B cell (primary cell): Measurements from ENCODE around the gene FBXO48. TPM values are rescaled to one million over a fixed set of nuclear protein-coding genes. Genes with fewer than 3 reads are reported as not detected.

ENCODE experiments used
- ATAC-seq: fragments of 200-7000 bp; cut with Tn5 transposase; one replicate; pipeline ENCODE4 v1.10.0; 2021; ENCODE audit warnings: low read depth, mild to moderate bottlenecking, moderate number of reproducible peaks, moderate library complexity
- CTCF ChIA-PET: fragments of 350-600 bp; sonication (Branson Sonifier 250); formaldehyde crosslinking; loops from one replicate; lab custom pipeline; 2021; ENCODE audit warnings: antibody characterized with exemption, inconsistent platforms; lab: Charles Lee
- POLR2A ChIA-PET: fragments of 350-600 bp; sonication (Branson Sonifier 250); formaldehyde crosslinking; loops from one replicate; lab custom pipeline; 2021; ENCODE audit warnings: antibody characterized with exemption; lab: Charles Lee
- DNase-seq: peaks from one replicate; pipeline ENCODE4 v3.0.0; 2013
- H2AFZ ChIP-seq: 2 replicates; pipeline ENCODE4 v1.6.1; 2012; ENCODE audit warnings: mild to moderate bottlenecking, low read depth, low read length; ENCODE audit not compliant: insufficient read depth, poor library complexity, severe bottlenecking
- H3K27ac ChIP-seq, 2 donors: 1 replicate in 1 of 2; 2 replicates in 1 of 2; pipeline ENCODE4 v1.5.1; 2012 to 2013; ENCODE audit warnings: low read length in 2 of 2, mild to moderate bottlenecking in 2 of 2, moderate library complexity in 1 of 2
- H3K27me3 ChIP-seq, 4 experiments: fragments of 200-600 bp in 1 of 4; sonication (generic) in 1 of 4; replicated peaks in 1 of 4; 1 replicate in 2 of 4; 2 replicates in 2 of 4; pipeline versions ENCODE4 v1.6.1 to v1.7.0; 2013 to 2016; ENCODE audit warnings: low read length in 3 of 4, mild to moderate bottlenecking in 2 of 4, mixed read lengths in 1 of 4, moderate library complexity in 1 of 4; ENCODE audit not compliant: insufficient read depth in 4 of 4, control insufficient read depth in 3 of 4; ENCODE audit errors: control extremely low read depth in 1 of 4
- H3K36me3 ChIP-seq, 2 experiments: replicated peaks in 1 of 2; 1 replicate in 1 of 2; 2 replicates in 1 of 2; pipeline versions ENCODE4 v1.6.1 to v1.7.1; 2013; ENCODE audit warnings: low read length in 1 of 2; ENCODE audit not compliant: insufficient read depth in 2 of 2, control insufficient read depth in 1 of 2; ENCODE audit errors: control extremely low read depth in 1 of 2, extremely low read depth in 1 of 2
- H3K4me1 ChIP-seq, 2 donors: fragments of 200-600 bp in 1 of 2; sonication (generic) in 1 of 2; 1 replicate in 1 of 2; 2 replicates in 1 of 2; pipeline versions ENCODE4 v1.5.1 to v1.6.1; 2013 to 2017; ENCODE audit warnings: low read length in 2 of 2; ENCODE audit not compliant: control insufficient read depth in 2 of 2, insufficient read depth in 2 of 2
- H3K4me2 ChIP-seq: replicated peaks from 2 replicates; pipeline ENCODE3; 2012; ENCODE audit warnings: mild to moderate bottlenecking, low read depth, low read length; ENCODE audit not compliant: poor library complexity, severe bottlenecking
- H3K4me3 ChIP-seq, 5 experiments: fragments of 200-600 bp in 1 of 5; sonication (generic) in 1 of 5; 1 replicate in 3 of 5; 2 replicates in 2 of 5; pipeline versions ENCODE4 v1.5.1 to v1.7.0; 2011 to 2016; ENCODE audit warnings: low read length in 4 of 5, mild to moderate bottlenecking in 4 of 5, low read depth in 2 of 5, control low read depth in 1 of 5, moderate library complexity in 1 of 5; ENCODE audit not compliant: insufficient read depth in 1 of 5; ENCODE audit errors: control extremely low read depth in 1 of 5, extremely low read depth in 1 of 5
- H3K79me2 ChIP-seq: fragments of 200-600 bp; sonication (generic); one replicate; pipeline ENCODE4 v1.6.0; 2016; ENCODE audit warnings: low read length; ENCODE audit not compliant: control insufficient read depth, insufficient read depth
- H3K9ac ChIP-seq: fragments of 200-600 bp; sonication (generic); 2 replicates; pipeline ENCODE4 v1.6.1; 2017; ENCODE audit warnings: mild to moderate bottlenecking, low read length, moderate library complexity
- H3K9me3 ChIP-seq, 3 donors: one replicate each; pipeline versions ENCODE4 v1.6.1 to v1.7.1; 2013; ENCODE audit warnings: low read length in 2 of 3; ENCODE audit not compliant: control insufficient read depth in 2 of 3, insufficient read depth in 1 of 3; ENCODE audit errors: control extremely low read depth in 1 of 3
- H4K20me1 ChIP-seq: 2 replicates; pipeline ENCODE4 v1.6.0; 2012; ENCODE audit warnings: mild to moderate bottlenecking, low read length; ENCODE audit not compliant: insufficient read depth, control insufficient read depth, poor library complexity, severe bottlenecking
- H3K27ac Mint-ChIP-seq: one replicate; pipeline ENCODE4 v1.8.0; 2021; ENCODE audit warnings: mixed read lengths
- H3K27me3 Mint-ChIP-seq: one replicate; pipeline ENCODE4 v1.8.0; 2021; ENCODE audit warnings: mixed read lengths
- H3K4me1 Mint-ChIP-seq: one replicate; pipeline ENCODE4 v1.8.0; 2021; ENCODE audit warnings: mixed read lengths
- H3K4me3 Mint-ChIP-seq: one replicate; pipeline ENCODE4 v1.8.0; 2021; ENCODE audit warnings: mixed read lengths
- H3K9me3 Mint-ChIP-seq: one replicate; pipeline ENCODE4 v1.8.0; 2022; ENCODE audit warnings: mixed read lengths; ENCODE audit not compliant: insufficient read depth
- CTCF ChIP-seq: fragments of 200-600 bp; IDR thresholded peaks from one replicate; pipeline ENCODE4 v1.8.0; 2022; ENCODE audit warnings: antibody characterized with exemption, mild to moderate bottlenecking
- EZH2 ChIP-seq: IDR thresholded peaks from 2 replicates; pipeline ENCODE4 v1.6.1; 2012; ENCODE audit warnings: borderline replicate concordance, low read depth, mild to moderate bottlenecking, moderate library complexity, low read length; ENCODE audit not compliant: insufficient read depth, poor library complexity, severe bottlenecking
- WGBS: methylation state at CpG from one replicate; pipeline ENCODE4 v1.1.5; 2013; ENCODE audit warnings: missing lambda C conversion rate; ENCODE audit not compliant: insufficient coverage; 5-methylcytosine and 5-hydroxymethylcytosine counted together
- intact Hi-C: fragments of 100-400 bp; cut with micrococcal nuclease; formaldehyde crosslinking; loops from one replicate; pipeline ENCODE4 v1.10.0; 2022
- polyA plus RNA-seq: library from polyadenylated mRNA; depleted of rRNA; stranded (reverse); fragments of >200 nt; gene quantifications from 2 replicates; pipeline ENCODE4 v1.2.3, GENCODE V29; 2012
- total RNA-seq, 2 donors: library from RNA; stranded (reverse); fragments of 120-200 nt in 1 of 2; gene quantifications; 1 replicate in 1 of 2; 2 replicates in 1 of 2; pipeline versions ENCODE4 v1.2.3 to v1.2.4, GENCODE V29; 2013 to 2022

Gene FBXO48
- total and polyA plus RNA-seq, 2 donors (not counting 1 experiment from before 2014, with no cell fraction given), result 1.5 to 3.2 TPM

GRCh38 chr2:68482296-68482820 is 15.3 kb upstream of the FBXO48 start:
- 100% methylated on average over 2 of the region's 2 CpGs for WGBS
- no peak for ATAC-seq
- intact Hi-C loops, result no loop called here

GRCh38 chr2:68478688-68479087 is 11.6 kb upstream of the FBXO48 start:
- TF ChIP-seq EZH2 (no peak), CTCF (no peak)
- no CpG with 5 or more reads among the region's 1 CpG for WGBS
- POLR2A ChIA-PET, result no interaction called here

More at GRCh38 chr2:68482296-68482820, 15.3 kb upstream of the FBXO48 start:
- Histone ChIP-seq H3K79me2 (peaks cover 12% of the 10 kb centered on the region), H3K9me3 (no peaks in the 10 kb centered on the region), H2AFZ (no peak overlapping the region), H3K4me2 (no peak overlapping the region), H4K20me1 (no peaks in the 10 kb centered on the region), H3K27me3 (no peaks in the 10 kb centered on the region), H3K4me3 (no peak overlapping the region), H3K4me1 (no peaks in the 10 kb centered on the region), H3K27ac (no peak overlapping the region), H3K36me3 (no peaks in the 10 kb centered on the region), H3K9ac (no peak overlapping the region)
- DNase-seq, result no peak
- no peak overlapping the region for H3K27ac Mint-ChIP-seq
- TF ChIP-seq EZH2 (no peak), CTCF (no peak)
- POLR2A ChIA-PET, result no interaction called here
- H3K27me3 Mint-ChIP-seq, result no peaks in the 10 kb centered on the region
- no peaks in the 10 kb centered on the region for H3K9me3 Mint-ChIP-seq
- no peak overlapping the region for H3K4me3 Mint-ChIP-seq
- CTCF ChIA-PET, result interaction anchor here (1.1 to 1.5 kb wide), 2 partner anchors 15 to 19 kb away, joined by 3 to 4 read pairs; partner anchors contain the start of gene FBXO48
- no peaks in the 10 kb centered on the region for H3K4me1 Mint-ChIP-seq

More at GRCh38 chr2:68478688-68479087, 11.6 kb upstream of the FBXO48 start:
- no peak overlapping the region for H3K4me3 ChIP-seq
- H3K4me2 ChIP-seq, result no peak overlapping the region
- ATAC-seq, result no peak
- H3K4me1 ChIP-seq, result no peaks in the 10 kb centered on the region
- no peaks in the 10 kb centered on the region for H4K20me1 ChIP-seq
- no peak overlapping the region for H3K27ac ChIP-seq
- H3K4me1 Mint-ChIP-seq, result no peaks in the 10 kb centered on the region
- DNase-seq, result no peak
- no peaks in the 10 kb centered on the region for H3K36me3 ChIP-seq
- no peak overlapping the region for H3K27ac Mint-ChIP-seq
- no peaks in the 10 kb centered on the region for H3K9me3 ChIP-seq
- H3K79me2 ChIP-seq, result peaks cover 12% of the 10 kb centered on the region
- CTCF ChIA-PET, result no interaction called here
- H3K9ac ChIP-seq, result no peak overlapping the region
- H3K9me3 Mint-ChIP-seq, result no peaks in the 10 kb centered on the region
- intact Hi-C loops, result no loop called here
- no peak overlapping the region for H2AFZ ChIP-seq
- no peaks in the 10 kb centered on the region for H3K27me3 ChIP-seq
- H3K27me3 Mint-ChIP-seq, result no peaks in the 10 kb centered on the region
- H3K4me3 Mint-ChIP-seq, result no peak overlapping the region
